ENCODE data around the gene KCNIP3. TPM values are rescaled to one million over a fixed set of nuclear protein-coding genes. Genes with fewer than 3 reads are reported as not detected.

KCNIP3 gene
- total RNA-seq, 2 donors from 2014 or later = 12.5 to 22.1 TPM

GRCh38 chr2:95307878-95308277 lies 10.7 kb downstream of the KCNIP3 start:
- no peak for DNase-seq (ENCODE audit: low spot score)
- no peaks in the 10 kb centered on the region for H3K9me3 ChIP-seq
- no peak overlapping the region for H3K27ac ChIP-seq
- H3K4me1 ChIP-seq (ENCODE audit: control insufficient read depth in 1 of 2, low read depth in 2 of 2) = peaks cover 0 to 18% of the 10 kb centered on the region in 2 donors
- no peak overlapping the region for H3K4me3 ChIP-seq
- ATAC-seq (ENCODE audit: insufficient number of reproducible peaks, low FRiP score, low read depth) = no peak
- no peaks in the 10 kb centered on the region for H3K36me3 ChIP-seq
- H3K27me3 ChIP-seq (replicated peaks; ENCODE audit: insufficient read depth) = no peaks in the 10 kb centered on the region
- TF ChIP-seq CTCF (IDR thresholded peaks at IDR 0.05) = no peak

GRCh38 chr2:95308426-95308990 lies 11.4 kb downstream of the KCNIP3 start:
- Histone ChIP-seq H3K9me3 (no peaks in the 10 kb centered on the region), H3K4me1 (ENCODE audit: control insufficient read depth in 1 of 2, low read depth in 2 of 2) (peaks cover 0 to 18% of the 10 kb centered on the region in 2 donors), H3K27ac (no peak overlapping the region), H3K4me3 (no peak overlapping the region), H3K36me3 (no peaks in the 10 kb centered on the region), H3K27me3 (replicated peaks; ENCODE audit: insufficient read depth) (no peaks in the 10 kb centered on the region)
- ATAC-seq (ENCODE audit: insufficient number of reproducible peaks, low FRiP score, low read depth) (no peak), DNase-seq (ENCODE audit: low spot score) (no peak)
- TF ChIP-seq CTCF (IDR thresholded peaks at IDR 0.05) = no peak

GRCh38 chr2:95309599-95309998 lies 12.5 kb downstream of the KCNIP3 start:
- no peak for TF ChIP-seq CTCF (IDR thresholded peaks at IDR 0.05)

GRCh38 chr2:95310216-95310615 lies 13.1 kb downstream of the KCNIP3 start:
- no peak for ATAC-seq (ENCODE audit: insufficient number of reproducible peaks, low FRiP score, low read depth)
- no peaks in the 10 kb centered on the region for H3K9me3 ChIP-seq
- H3K4me1 ChIP-seq (ENCODE audit: control insufficient read depth in 1 of 2, low read depth in 2 of 2) = peaks cover 0 to 9% of the 10 kb centered on the region in 2 donors
- H3K27ac ChIP-seq = no peak overlapping the region
- no peak for TF ChIP-seq CTCF (IDR thresholded peaks at IDR 0.05)
- H3K36me3 ChIP-seq = no peaks in the 10 kb centered on the region
- H3K27me3 ChIP-seq (replicated peaks; ENCODE audit: insufficient read depth) = no peaks in the 10 kb centered on the region
- no peak overlapping the region for H3K4me3 ChIP-seq
- DNase-seq (ENCODE audit: low spot score) = no peak

More at GRCh38 chr2:95309599-95309998, 12.5 kb downstream of the KCNIP3 start:
- H3K27ac ChIP-seq = no peak overlapping the region
- no peak for DNase-seq (ENCODE audit: low spot score)
- no peak overlapping the region for H3K4me3 ChIP-seq
- ATAC-seq (ENCODE audit: insufficient number of reproducible peaks, low FRiP score, low read depth) = no peak
- H3K36me3 ChIP-seq = no peaks in the 10 kb centered on the region
- H3K4me1 ChIP-seq (ENCODE audit: control insufficient read depth in 1 of 2, low read depth in 2 of 2) = peaks cover 0 to 15% of the 10 kb centered on the region in 2 donors
- H3K9me3 ChIP-seq = no peaks in the 10 kb centered on the region
- no peaks in the 10 kb centered on the region for H3K27me3 ChIP-seq (replicated peaks; ENCODE audit: insufficient read depth)

GRCh38 chr2:95310651-95311050 lies 13.5 kb downstream of the KCNIP3 start:
- no peak for TF ChIP-seq CTCF (IDR thresholded peaks at IDR 0.05)
- Histone ChIP-seq H3K27me3 (replicated peaks; ENCODE audit: insufficient read depth) (no peaks in the 10 kb centered on the region), H3K4me1 (ENCODE audit: control insufficient read depth in 1 of 2, low read depth in 2 of 2) (peaks cover 0 to 5% of the 10 kb centered on the region in 2 donors), H3K4me3 (no peak overlapping the region), H3K36me3 (no peaks in the 10 kb centered on the region), H3K9me3 (no peaks in the 10 kb centered on the region), H3K27ac (no peak overlapping the region)
- ATAC-seq (ENCODE audit: insufficient number of reproducible peaks, low FRiP score, low read depth) (no peak), DNase-seq (ENCODE audit: low spot score) (no peak)

Measured in thoracic aorta (tissue), 2 donors.